CD4-positive, alpha-beta T cell treated with Interferon alpha-2 for 1 hour (primary cell): ENCODE measurements around the gene CFAP141.
"Not testable (repeated sequence)": the region's sequence is repeated elsewhere in the genome, so short reads cannot be mapped to it uniquely, and the experiment has no call there.

Experiments
- DNase-seq, 2 donors: peaks; one replicate each; pipeline ENCODE4 v3.0.0-alpha.2; 2020 to 2022

The CFAP141 gene

DNA sequence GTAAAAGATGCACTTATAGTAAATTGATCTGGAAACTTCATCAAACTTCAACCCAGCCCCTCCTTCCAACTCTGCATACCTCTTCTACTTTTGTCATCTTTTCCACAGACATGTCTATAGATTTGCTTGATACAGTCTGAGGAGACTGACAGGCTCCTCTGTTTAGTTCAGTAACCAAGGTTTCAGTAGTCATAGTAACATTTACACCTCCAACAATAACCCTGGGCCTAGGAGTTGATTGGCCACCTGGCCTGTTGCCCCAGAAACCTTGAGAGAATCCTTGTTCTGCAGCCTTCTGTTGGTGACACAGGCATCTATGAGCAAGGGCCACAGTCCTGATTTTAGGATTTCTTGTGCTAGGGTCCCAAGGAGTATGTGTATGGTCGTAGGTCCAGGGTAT lies at the start of gene CFAP141:
TSS of gene CFAP141 (minus strand) at position 138 of the 400 bp plus-strand sequence. CDS start at position 112, 26 bp downstream.
- DNase-seq, result peak in 1 of 2 donors; percentile 19

DNA sequence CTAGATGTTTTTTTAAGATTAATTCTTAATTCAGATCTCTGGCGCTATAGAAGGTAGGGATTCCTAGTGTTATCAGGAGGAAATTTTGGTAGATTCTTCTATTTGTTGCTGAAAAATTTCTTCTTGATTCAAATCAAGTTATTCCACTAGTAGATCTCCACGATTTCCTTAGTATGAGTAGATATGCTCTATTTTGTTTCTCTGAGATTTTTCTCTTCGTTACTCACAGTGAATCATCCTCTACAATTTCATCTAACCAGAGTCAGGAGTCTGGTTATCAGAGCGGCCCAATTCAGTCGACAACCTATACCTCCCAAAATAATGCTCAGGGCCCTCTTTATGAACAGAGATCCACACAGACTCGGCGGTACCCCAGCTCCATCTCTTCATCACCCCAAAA lies 47.5 kb upstream of the CFAP141 start:
- DNase-seq, result no peak

DNA sequence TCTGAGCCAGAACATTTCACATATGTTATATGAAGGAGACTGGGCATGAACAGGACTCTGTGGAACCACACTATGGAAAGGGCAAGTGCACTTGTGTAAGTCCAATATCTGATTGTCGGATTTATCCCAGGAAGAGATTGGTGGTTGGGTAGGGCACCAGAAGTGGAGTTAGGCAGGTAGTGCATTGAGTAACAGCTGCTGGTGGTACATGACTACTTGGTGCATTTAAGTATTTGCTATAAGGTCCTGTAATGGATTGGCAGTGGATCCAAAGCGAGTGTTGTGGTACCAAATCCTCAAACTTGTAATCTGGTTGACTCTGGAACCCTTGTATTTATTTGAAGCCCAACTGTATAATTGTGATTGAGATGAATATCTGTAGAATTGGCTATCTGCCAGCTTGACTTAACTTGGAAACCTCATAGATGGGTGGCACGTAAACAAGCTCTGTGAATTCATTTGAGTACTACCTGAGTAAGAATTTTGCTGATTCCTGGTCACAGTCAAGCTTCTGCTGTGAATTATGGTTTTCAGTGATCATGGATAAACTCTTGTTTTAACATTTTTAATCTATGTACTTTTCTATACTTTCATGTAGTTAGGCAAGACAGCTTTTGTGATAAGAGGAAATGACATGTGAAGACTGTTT lies 35.7 kb upstream of the CFAP141 start:
- peak in 1 of 2 donors; percentile 25 for DNase-seq

DNA sequence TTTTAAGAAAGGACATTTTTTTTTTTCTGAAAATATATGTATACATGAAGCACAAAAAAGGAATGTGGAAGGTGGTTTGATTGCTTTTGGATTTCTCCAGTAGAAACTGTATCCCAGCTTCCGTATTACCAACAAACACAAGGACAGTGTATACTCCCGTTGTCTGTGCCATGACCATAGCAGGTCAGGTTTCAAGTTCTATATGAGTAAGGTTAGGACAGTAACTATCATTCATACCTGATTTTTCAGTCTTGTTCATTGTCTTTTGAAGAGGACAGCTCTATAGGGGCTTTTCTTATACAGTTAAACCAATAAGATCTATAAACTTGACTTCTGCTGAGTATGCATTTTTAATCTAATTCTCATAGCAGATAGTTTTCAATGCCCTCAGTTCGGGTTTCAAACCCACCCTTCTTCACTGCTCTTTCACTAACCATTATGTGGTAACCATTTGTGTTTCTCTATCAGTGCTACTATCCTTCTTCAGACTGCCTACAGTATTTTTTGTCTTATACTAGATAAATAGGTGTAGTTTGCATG lies 34.2 kb upstream of the CFAP141 start:
- no peak for DNase-seq

DNA sequence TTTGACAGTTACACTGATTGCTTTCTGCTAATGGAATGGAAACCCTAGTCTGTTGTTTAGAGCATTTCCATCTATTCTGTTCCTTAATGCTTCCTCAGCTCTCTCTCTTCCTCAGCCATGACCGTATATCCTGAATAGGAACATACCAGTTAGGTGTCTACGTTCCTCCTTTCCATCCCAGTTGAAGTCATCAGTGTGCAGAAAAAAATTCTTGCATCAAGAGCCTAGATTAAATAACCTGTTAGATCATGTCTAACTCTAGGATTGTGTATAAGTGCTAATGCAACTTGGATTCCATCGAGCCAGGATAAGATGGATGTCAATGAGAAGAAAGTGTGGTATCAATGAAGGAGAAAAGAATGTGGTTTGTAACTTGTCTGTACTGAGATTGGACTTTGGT lies 33.4 kb upstream of the CFAP141 start:
- DNase-seq, result no peak

DNA sequence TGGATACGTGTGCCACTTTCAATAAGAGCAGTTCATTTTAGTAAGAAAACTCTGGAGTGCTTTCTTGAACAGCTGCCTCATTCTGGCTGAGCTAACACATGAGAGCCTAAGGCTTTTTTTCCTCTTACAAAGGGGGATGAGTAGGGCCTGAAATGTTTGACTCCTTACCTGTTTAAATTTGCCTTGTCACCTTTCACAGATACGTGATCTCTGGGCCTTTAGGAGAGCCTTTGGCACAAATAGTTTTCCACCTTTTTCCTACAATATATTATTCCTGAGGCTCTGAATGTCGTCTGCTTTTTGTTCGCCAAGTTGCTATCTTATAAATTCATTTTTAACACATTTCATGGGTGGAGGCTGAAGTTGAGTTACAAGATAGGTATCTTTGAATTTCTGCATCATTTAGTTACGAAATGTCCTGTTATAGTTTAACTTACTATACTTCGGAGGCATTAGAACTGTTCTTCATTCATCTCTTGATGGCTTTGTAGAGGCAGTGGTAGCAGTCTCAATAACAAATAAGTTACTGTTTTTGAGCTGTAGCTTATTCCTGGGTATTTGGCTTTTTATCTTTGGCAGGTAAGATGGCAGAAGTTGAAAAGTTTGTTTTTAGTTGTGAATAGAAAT lies 31.9 kb upstream of the CFAP141 start:
- no peak for DNase-seq

DNA sequence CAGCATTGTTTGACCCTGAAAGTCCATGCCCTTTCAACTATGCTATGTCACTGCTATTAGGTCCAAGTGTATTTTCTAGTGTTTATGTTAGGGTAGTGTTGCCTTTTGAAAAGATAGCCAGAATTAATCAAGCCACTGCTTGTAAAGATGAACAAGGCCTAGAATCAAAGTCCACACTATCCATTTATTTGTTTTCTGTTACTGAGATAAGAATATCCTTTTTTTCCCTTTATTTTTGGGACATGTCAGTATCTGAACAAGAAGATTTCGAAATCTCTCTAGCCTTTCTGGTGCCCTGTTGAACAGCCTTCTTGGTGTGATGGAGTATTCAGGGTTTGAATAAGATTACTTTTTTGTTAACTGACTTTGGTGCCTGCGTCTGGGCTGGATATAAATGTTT lies 31.3 kb upstream of the CFAP141 start:
- no peak for DNase-seq

DNA sequence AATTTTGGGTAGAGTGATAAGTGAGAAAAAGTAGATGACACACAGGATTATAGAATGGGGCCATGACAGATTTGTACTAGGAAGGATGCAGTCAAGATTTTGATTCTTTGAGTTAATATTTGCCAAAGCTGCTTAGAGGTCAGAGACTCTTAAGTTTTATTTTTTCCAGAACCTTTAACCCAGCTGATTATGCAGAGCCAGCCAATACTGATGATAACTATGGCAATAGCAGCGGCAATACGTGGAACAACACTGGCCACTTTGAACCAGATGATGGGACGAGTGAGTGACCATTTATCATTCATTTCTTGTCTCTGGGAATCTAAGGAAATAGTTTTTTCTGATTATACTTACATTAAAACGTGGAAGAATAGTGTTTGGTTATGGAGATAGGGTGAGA lies 30.7 kb upstream of the CFAP141 start:
- DNase-seq, result no peak

DNA sequence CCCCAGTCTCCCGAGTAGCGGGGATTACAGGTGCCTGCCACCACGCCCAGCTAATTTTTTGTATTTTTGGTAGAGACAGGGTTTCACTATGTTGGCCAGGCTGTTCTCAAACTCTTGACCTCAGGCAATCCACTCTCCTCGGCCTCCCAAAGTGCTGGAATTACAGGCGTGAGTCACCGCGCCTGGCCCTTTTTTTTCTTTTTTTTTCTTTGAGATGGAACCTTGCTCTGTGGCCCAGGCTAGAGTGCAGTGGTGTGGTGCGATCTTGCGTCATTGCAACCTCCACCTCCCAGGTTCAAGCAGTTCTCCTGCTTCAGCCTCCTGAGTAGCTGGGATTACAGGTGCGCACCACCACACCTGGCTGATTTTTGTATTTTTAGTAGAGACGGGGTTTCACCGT lies 27.0 kb upstream of the CFAP141 start:
- DNase-seq, result not testable (repeated sequence)

DNA sequence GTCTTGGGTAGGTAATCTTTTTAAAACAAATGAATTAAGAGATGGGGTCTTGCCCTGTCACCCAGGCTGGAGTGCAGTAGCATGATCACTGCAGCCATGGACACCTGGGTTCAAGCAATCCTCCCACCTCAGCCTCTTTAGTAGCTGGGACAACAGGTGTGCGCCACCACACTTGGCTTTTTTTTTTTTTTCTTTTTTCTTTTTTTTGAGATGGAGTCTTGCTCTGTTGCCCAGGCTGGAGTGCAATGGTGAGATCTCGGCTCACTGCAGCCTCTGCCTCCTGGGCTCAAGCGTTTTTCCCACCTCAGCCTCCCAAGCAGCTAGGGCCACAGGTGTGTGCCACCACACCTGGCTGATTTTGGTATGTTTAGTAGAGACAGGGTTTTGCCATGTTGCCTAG lies 25.0 kb upstream of the CFAP141 start:
- DNase-seq, result not testable (repeated sequence)

DNA sequence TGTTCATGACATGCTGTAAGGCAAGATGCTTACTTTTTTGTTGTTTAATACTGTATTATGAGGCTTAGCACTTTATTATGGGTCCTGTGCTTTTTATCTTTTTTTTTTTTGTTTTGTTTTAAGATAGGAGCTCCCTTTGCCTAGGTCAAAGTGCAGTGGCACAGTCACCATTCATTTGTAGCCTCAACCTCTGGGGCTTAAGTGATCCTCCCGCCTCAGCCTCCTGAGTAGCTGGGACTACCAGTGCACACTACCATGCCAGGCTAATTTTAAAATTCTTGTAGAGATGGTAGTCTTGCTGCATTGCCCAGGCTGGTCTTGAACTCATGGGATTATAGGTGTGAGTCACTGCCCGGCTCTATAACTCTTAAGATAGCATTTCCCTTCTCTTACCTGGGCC lies 19.2 kb upstream of the CFAP141 start:
- no peak for DNase-seq

DNA sequence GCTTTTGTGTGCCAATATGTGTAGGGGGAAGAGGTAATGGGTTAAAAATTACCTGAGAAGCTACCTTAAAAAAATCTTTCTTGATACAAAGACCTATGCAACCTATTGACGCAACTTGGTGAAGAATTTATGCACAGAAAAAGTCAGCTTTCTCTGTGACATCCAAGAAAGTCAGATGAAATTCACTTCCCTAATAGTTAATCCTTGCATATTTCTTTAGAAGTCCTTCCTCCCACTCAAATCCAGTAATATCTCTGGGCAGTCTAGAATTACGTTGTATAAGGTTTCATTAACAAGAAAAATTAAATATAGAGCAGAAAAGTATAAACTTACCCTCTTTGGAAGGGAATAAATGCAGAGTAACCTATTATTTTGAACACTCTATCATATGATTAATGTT lies 17.5 kb upstream of the CFAP141 start:
- no peak for DNase-seq

DNA sequence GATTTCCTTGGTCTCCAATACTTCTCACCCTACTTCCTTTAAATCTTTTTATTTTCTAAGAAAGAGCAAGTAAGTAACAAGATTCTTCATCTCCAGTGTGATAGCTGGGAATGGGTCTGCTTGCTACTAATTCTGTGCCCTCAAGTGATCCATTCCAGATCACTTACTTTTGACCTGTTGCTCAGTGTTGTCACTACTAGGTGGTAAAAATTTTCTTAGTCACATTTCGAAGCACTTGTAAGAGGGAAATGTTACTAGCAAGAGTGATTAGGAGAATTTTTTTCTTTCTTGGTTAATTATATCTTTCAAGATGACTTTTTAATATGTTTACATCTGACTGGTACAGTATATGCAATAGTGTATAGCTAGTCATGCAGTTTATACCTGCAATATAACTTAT lies 16.8 kb upstream of the CFAP141 start:
- DNase-seq, result no peak

DNA sequence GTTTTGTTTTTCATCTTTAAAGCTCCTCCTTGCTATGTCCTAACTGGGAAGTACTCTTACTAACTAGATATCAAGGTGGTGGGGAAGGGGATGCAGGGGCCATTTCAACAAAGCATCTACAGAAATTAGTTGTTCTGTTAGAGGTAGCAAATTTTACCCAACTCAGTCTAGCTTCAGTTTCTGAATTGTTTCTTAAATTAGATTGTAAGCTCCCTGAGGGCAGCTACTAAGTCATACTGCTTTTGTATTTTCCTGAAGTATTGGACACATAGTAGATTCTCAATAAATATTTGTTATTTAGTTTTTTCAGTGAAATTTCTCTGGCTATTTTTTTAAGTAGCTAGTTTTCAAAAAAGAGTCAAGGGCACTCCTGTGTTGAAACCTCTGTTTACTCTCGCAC lies 16.4 kb upstream of the CFAP141 start:
- DNase-seq, result no peak

DNA sequence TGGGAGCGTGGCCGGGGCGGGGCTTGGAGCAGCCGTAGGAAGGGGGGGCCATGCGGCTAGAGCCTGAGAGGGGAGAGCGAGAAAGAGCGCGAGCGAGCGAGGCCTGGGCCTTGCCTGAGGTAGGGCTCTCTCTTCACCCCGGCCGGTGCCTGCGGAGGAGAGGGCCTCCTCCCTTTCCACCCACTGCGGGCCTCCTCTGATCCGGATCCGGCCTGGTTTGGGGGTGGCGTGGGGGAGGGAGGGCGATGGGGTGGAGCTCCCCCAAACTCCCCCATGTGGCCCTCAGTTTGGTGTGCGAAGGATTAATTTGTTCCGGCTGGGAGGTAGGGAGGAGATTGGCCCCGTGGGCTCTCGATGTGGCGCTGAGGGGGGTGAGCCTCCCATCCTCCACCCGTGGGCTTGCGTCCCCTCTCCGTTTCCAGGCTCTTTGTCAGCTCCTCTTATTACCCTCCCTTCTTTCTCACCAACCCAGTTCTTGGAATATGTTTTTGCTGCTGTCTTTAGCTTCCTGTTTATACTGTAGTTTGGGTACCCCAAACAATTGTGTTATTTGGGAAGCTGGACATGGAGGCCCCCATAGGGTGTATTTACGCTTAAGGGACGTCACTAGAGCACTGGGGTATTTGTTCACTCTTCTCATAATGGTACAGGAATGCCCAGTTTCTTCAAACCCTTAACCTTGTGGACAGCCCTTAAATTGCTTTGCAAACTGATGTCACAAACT lies 15.3 kb upstream of the CFAP141 start:
- peak; percentile 71 to 81 for DNase-seq

DNA sequence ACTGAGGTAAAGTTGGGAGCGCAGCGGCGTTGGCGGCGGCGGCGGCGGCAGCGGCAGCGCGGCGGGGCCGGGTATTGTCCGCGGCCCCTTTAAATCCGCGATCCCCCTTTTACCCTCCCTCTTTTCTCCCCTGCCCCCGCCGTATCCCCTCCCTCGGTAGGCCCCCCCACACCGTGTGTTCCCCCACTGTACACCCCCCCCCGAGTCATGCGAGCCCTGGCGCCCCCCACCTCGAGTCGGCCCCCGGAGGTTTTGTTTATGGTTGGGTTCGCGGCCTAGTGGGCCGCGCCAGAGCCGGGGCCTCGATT lies 14.8 kb upstream of the CFAP141 start:
- DNase-seq, result no peak

DNA sequence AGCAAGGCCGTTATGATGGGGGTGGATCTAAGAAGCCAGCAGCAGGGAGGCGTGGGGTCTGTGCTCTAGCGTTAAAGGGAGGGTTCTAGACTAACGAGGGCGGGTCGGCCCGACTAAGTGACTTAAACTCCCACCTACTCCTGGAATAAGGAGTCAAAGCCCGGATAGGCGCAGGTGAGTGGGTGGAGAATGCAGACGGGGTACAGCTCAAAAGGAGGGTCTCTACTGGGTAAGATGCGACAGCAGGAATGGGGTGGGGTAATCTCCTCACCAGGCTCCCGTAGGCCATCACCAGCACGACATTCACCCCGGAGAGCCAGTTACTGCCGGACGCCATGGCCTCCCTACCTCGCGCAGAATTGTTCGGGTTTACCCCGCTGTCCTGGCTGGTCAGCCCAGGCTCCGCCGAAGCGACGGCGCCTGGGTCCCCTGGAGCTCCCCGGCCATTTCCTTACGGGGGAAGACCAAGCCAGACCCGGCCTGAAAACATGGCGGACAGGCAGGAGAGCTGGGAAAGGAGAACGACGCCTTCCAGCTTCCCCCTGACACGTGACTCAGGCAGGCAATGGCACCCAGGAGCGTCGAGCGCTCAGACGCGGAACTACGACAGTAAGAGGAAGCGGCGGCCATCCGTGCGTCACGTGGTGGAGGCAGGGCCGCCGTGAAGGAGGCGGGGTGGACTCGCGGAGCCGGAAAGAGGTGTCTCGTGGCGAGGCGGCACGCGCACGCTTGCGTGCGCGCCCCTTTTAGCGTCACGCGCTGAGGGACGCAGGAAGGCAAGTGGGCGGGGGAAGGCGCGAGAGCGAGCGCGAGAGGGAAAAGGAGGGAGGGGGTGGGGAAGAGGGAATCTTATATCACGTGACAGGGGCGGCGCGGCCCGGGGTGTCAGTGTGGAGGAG lies 14.2 kb upstream of the CFAP141 start, which contains the start of gene UBAP2L:
TSS of gene UBAP2L (plus strand) at position 885 of the 899 bp plus-strand sequence. CDS start 4,169 bp downstream, outside the sequence.
- peak; percentile 99 for DNase-seq

DNA sequence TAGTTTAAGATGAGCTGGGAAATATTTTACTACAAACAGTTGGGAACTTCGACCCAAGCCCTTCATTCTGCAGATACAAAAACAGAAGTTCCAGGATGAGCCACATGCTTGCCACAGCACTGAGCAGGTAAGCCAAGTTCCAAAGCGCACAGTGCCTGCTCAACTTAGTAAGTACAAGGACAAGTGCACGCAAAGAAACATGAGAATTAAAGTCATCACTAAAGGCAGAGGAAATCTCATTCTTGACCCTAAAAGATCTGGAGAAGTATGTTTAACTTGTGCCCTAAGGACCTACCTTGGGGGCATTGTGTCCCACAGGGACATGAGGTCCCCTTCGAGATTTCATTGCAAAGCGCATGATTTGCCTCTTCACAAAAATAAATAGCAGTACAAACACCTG lies 13.4 kb upstream of the CFAP141 start:
- DNase-seq, result no peak

DNA sequence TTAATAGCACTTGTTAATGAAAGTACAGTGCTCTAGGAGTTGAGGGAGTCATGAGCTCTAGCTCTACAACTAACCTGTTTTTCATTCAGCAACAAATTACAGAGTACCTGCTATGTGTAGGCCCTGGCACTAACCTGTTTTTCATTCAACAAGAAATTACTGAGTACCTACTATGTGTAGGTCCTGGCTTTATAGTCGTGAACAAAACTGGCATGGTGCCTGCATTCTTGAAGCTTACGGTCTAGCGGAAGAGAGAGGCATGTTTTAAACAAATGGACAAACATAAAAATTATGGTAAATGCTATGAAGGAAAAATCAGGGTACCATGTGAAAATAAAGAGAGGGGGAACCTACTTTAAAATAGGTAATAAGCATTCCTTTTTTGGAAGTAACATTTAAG lies 12.4 kb upstream of the CFAP141 start:
- DNase-seq, result no peak

DNA sequence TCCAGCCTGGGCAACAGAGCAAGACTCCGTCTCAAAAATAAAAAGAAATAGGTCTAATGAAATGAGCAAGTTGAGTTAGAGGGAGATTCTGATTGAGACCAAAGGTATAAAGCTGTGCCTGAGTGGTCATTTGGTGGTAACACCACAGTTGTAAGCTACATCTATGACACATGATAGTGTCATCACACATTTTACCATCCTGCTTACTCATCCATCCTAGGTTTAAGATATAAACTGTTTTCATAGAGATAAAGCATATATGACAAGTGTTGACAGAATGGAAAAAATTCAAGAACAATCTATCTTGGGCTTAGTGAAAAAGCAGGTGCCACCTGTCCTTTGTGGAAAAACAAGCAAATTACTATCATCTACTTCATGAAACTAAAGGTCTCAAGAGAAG lies 7.1 kb upstream of the CFAP141 start:
- no peak for DNase-seq

DNA sequence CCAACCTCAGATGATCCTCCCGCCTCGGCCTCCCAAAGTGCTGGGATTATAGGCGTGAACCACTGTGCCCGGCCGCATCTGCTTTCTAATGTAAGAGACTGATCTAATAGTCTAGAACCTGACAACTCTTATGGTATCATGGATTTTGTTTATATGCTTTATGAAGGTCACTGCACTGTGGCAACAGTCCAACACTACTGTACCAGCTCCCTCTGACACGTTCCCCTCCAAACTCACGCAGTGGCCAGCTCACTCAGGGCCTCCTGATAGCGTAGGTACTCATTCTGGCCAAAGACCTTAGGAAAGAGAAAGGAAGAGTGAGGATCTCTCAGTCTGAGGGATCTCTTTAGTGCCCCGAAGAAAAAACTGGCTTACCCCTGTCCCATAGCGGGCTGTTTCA lies 6.0 kb upstream of the CFAP141 start:
- no peak for DNase-seq

DNA sequence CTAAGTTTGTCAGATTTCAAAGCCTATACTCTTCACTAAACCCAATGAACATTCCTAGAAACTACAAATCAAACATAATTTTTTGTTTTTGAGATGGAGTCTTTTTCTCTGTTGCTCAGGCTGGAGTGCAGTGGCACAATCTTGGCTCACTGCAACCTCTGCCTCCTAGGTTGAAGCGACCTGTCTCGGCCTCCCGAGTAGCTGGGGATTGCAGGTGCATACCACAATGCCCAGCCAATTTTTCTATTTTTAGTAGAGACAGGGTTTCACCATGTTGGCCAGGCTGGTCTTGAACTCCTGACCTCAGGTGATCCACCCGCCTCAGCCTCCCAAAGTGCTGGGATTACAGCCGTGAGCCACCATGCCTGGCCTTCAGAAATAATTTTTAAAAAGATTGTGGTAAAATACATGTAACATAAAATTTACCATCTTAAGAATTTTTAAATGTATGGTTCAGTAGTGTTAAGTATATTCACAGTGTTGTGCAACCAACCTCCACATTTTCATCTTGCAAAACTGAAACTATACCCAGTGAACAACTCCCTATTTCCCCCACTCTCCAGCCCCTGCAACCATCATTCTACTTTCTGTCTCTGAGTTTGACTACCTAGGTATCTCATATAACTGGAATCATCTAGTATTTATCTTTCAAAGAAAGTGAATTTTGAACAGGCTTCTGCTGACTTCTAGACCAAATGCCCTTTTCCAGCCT lies 2.7 kb upstream of the CFAP141 start:
- DNase-seq, result no peak
